ENCODE results near the gene DNAH17.

DNA sequence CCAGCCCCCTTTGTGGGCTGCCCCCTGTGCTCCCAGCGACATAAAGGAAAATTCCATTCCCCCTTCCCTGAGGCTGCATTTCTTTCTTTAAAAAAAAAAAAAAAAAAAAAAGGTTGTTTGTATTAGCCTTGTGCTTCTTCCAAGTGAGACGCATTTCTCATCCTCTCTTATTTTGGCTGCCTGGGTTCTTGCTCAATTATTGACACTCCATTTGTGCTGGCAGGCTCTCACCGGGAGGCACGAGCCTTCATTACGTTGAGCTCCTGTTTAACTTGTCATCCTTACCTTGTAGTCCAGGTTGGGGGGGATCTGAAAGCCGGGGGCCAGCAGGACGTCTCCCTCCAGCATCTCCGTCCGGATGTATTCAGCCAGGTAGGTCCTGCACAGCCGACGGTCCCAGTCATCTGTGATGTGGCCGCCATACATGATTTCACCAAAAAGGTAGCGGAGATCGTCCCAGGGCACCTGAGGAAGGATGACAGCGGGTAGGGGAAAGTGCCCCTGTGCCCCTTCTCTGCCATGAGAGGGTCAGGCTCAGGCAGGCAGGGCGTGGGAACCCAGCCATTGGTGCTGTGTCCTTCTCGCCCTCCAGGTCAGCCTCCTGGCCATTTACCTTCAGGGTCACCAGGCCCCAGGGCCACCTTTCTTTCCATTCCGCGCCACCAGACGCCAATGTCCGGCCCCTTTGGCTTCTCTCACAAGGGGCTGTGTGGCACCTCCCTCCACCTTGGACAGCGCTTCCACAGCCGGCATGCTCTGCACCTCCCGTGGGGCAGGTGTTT, 148.2 kb downstream of the DNAH17 start:
- TF ChIP-seq SCRT1 (tag by site-specific recombination; IDR thresholded peaks at IDR 0.05; ENCODE audit: borderline replicate concordance) (no peak), ZNF239 (tag by site-specific recombination; IDR thresholded peaks at IDR 0.05) (no peak), MZF1 (tag by site-specific recombination; IDR thresholded peaks at IDR 0.05; ENCODE audit: borderline replicate concordance) (no peak), KLF7 (tag by site-specific recombination; IDR thresholded peaks at IDR 0.05; ENCODE audit: borderline replicate concordance) (no peak)
- TF ChIP-seq, protein P1, sequence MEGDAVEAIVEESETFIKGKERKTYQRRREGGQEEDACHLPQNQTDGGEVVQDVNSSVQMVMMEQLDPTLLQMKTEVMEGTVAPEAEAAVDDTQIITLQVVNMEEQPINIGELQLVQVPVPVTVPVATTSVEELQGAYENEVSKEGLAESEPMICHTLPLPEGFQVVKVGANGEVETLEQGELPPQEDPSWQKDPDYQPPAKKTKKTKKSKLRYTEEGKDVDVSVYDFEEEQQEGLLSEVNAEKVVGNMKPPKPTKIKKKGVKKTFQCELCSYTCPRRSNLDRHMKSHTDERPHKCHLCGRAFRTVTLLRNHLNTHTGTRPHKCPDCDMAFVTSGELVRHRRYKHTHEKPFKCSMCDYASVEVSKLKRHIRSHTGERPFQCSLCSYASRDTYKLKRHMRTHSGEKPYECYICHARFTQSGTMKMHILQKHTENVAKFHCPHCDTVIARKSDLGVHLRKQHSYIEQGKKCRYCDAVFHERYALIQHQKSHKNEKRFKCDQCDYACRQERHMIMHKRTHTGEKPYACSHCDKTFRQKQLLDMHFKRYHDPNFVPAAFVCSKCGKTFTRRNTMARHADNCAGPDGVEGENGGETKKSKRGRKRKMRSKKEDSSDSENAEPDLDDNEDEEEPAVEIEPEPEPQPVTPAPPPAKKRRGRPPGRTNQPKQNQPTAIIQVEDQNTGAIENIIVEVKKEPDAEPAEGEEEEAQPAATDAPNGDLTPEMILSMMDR (tag by site-specific recombination; IDR thresholded peaks at IDR 0.05): no peak

Data from HEK293 (cell line).